ENCODE data around the gene HTT. TPM values are rescaled to one million over a fixed set of nuclear protein-coding genes. Genes with fewer than 3 reads are reported as not detected.

HTT gene
- total RNA-seq (10 to 100 TPM; 72.9 to 75.9 TPM), polyA plus RNA-seq (ENCODE audit: insufficient read length in 6 of 6) (10 to 100 TPM; 34.5 to 44.8 (median 39.9) TPM)
- long read RNA-seq, donor 1, partial matches to known transcripts = 5 of 5 reads
- long read RNA-seq, donor 1, other reads (novel, unspliced or antisense) = 0 of 5 reads
- long read RNA-seq, donor 2, partial matches to known transcripts = 0 of 2 reads
- long read RNA-seq, donor 2, other reads (novel, unspliced or antisense) = 0 of 2 reads
- long read RNA-seq, donor 3, partial matches to known transcripts = 7 of 7 reads
- long read RNA-seq, donor 3, other reads (novel, unspliced or antisense) = 0 of 7 reads
- long read RNA-seq, donor 4, partial matches to known transcripts = 2 of 4 reads
- long read RNA-seq, donor 4, other reads (novel, unspliced or antisense) = 2 of 4 reads
- long read RNA-seq, donor 5 = 0 reads
- long read RNA-seq, donor 6, partial matches to known transcripts = 5 of 5 reads
- long read RNA-seq, donor 6, other reads (novel, unspliced or antisense) = 0 of 5 reads
- long read RNA-seq, donor 7 = 0 reads
- long read RNA-seq, donor 8, partial matches to known transcripts = 0 of 2 reads
- long read RNA-seq, donor 8, other reads (novel, unspliced or antisense) = 0 of 2 reads
- long read RNA-seq, donor 9 = 0 reads
- long read RNA-seq, donor 10, partial matches to known transcripts = 1 of 4 reads
- long read RNA-seq, donor 10, other reads (novel, unspliced or antisense) = 3 of 4 reads
- long read RNA-seq, donor 11, partial matches to known transcripts = 7 of 7 reads
- long read RNA-seq, donor 11, other reads (novel, unspliced or antisense) = 0 of 7 reads
- long read RNA-seq, donor 12 = 0 reads

DNA sequence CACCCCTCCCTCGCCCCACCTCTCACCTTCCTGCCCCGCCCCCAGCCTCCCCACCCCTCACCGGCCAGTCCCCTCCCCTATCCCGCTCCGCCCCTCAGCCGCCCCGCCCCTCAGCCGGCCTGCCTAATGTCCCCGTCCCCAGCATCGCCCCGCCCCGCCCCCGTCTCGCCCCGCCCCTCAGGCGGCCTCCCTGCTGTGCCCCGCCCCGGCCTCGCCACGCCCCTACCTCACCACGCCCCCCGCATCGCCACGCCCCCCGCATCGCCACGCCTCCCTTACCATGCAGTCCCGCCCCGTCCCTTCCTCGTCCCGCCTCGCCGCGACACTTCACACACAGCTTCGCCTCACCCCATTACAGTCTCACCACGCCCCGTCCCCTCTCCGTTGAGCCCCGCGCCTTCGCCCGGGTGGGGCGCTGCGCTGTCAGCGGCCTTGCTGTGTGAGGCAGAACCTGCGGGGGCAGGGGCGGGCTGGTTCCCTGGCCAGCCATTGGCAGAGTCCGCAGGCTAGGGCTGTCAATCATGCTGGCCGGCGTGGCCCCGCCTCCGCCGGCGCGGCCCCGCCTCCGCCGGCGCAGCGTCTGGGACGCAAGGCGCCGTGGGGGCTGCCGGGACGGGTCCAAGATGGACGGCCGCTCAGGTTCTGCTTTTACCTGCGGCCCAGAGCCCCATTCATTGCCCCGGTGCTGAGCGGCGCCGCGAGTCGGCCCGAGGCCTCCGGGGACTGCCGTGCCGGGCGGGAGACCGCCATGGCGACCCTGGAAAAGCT is at the start of gene HTT, which contains the start of gene HTT-AS:
Gene HTT (plus strand): TSS at position 604 of the 768 bp plus-strand sequence. CDS start 145 bp downstream, at position 749.
Gene HTT-AS (minus strand): TSS at position 461 of the 768 bp plus-strand sequence.
- TF ChIP-seq, protein P1, sequence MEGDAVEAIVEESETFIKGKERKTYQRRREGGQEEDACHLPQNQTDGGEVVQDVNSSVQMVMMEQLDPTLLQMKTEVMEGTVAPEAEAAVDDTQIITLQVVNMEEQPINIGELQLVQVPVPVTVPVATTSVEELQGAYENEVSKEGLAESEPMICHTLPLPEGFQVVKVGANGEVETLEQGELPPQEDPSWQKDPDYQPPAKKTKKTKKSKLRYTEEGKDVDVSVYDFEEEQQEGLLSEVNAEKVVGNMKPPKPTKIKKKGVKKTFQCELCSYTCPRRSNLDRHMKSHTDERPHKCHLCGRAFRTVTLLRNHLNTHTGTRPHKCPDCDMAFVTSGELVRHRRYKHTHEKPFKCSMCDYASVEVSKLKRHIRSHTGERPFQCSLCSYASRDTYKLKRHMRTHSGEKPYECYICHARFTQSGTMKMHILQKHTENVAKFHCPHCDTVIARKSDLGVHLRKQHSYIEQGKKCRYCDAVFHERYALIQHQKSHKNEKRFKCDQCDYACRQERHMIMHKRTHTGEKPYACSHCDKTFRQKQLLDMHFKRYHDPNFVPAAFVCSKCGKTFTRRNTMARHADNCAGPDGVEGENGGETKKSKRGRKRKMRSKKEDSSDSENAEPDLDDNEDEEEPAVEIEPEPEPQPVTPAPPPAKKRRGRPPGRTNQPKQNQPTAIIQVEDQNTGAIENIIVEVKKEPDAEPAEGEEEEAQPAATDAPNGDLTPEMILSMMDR (IDR thresholded peaks at IDR 0.05) = no peak
- Histone ChIP-seq H3K27ac (peak within 1 kb of the TSS; percentile 85 to 88), H3K4me1 (peaks cover 12 to 35% of the 10 kb centered on the region in 2 donors), H3K27me3 (no peaks in the 10 kb centered on the region), H3K9me3 (no peaks in the 10 kb centered on the region), H3K4me3 (peak within 1 kb of the TSS; percentile 89 to 91), H3K36me3 (no peaks in the 10 kb centered on the region)
- DNase-seq = peak; percentile 97 to 99 (median 98)
- intact Hi-C loops (cut with DNase I) = no loop called here
- ATAC-seq = peak; percentile 91

DNA sequence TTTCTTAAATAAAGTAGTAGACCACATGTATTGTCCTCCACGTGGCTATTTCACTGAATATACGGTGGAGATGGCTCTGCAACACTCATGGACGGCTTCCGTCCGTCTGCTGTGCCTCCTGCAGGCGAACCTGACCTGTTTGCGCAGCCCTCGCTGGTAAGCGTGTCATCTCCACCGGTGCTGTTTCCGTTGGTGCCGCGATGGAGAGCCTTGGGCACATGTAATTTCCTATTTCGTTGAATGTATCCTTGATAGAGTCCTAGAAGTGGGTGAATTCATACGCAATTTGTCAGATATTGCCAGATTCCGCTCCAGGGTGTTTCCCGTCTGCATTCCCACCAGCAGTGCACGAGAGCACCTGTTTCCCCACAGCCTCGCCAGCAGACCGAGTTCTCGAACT is 48.6 kb upstream of the HTT start:
- intact Hi-C loops (cut with DNase I) = no loop called here
- DNase-seq = no peak
- Histone ChIP-seq H3K27ac (no peak overlapping the region), H3K9me3 (peaks cover 0 to 4% of the 10 kb centered on the region in 2 donors), H3K36me3 (no peaks in the 10 kb centered on the region), H3K4me1 (no peaks in the 10 kb centered on the region), H3K27me3 (no peaks in the 10 kb centered on the region), H3K4me3 (no peak overlapping the region)
- TF ChIP-seq, protein P1 (IDR thresholded peaks at IDR 0.05) = no peak
- no peak for ATAC-seq

DNA sequence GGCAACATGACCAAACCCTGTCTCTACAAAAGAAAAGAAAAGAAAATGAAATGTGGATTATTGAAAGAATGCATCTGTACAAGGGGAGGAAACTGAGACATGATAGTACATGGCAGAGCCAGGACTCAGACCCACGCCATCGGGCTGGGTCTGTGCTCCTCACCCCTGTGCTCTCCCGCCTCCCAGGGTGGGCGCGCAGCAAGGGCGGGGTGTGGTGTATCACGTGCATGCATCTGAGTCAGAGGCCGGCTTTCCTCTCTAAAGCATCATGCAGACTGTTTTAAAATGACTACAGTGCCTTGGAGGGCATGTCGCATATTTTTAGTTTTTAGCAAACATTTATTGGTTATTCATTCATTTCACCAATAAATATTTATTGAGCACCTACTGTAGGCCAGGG is 47.9 kb upstream of the HTT start:
- Histone ChIP-seq H3K4me3 (no peak overlapping the region), H3K27ac (no peak overlapping the region), H3K27me3 (no peaks in the 10 kb centered on the region), H3K9me3 (peaks cover 0 to 4% of the 10 kb centered on the region in 2 donors), H3K4me1 (no peaks in the 10 kb centered on the region), H3K36me3 (no peaks in the 10 kb centered on the region)
- ATAC-seq (no peak), DNase-seq (no peak)
- intact Hi-C loops (cut with DNase I) = no loop called here
- TF ChIP-seq, protein P1 (IDR thresholded peaks at IDR 0.05) = no peak

GRCh38 chr4:3029464-3029863 is 45.0 kb upstream of the HTT start:
- Histone ChIP-seq H3K4me1 (no peaks in the 10 kb centered on the region), H3K4me3 (no peak overlapping the region), H3K27ac (no peak overlapping the region), H3K9me3 (no peaks in the 10 kb centered on the region), H3K36me3 (no peaks in the 10 kb centered on the region), H3K27me3 (no peaks in the 10 kb centered on the region)
- intact Hi-C loops (cut with DNase I) = no loop called here
- DNase-seq = no peak
- no peak for ATAC-seq
- TF ChIP-seq, protein P1 (IDR thresholded peaks at IDR 0.05) = no peak

All from left lung (tissue), 14 donors.